LNCaP clone FGC (cell line): ENCODE data around the gene DNAJC13.

Experiments
- DNase-seq: peaks from one replicate; pipeline ENCODE4 v3.0.0-alpha.2; 2011; ENCODE audit warnings: low read depth
- H3K4me3 ChIP-seq: 2 replicates; pipeline ENCODE4 v1.5.1; 2011; ENCODE audit warnings: mild to moderate bottlenecking, low read depth, low read length, control low read depth
- CTCF ChIP-seq: IDR thresholded peaks from 2 replicates; pipeline ENCODE4 v1.5.1; 2012; ENCODE audit warnings: mild to moderate bottlenecking; ENCODE audit not compliant: control insufficient read depth, insufficient read depth; ENCODE audit errors: extremely low read depth

Gene DNAJC13

GRCh38 chr3:132569153-132569552 lies 151.9 kb downstream of the DNAJC13 start:
- no peak for DNase-seq
- TF ChIP-seq CTCF, result no peak
- no peak overlapping the region for H3K4me3 ChIP-seq

GRCh38 chr3:132569580-132569979 lies 152.3 kb downstream of the DNAJC13 start:
- H3K4me3 ChIP-seq, result no peak overlapping the region
- no peak for TF ChIP-seq CTCF

GRCh38 chr3:132570016-132570415 lies 152.7 kb downstream of the DNAJC13 start:
- DNase-seq, result no peak
- TF ChIP-seq CTCF, result no peak
- H3K4me3 ChIP-seq, result no peak overlapping the region

More at GRCh38 chr3:132569580-132569979, 152.3 kb downstream of the DNAJC13 start:
- no peak for DNase-seq

- H3K4me3 ChIP-seq, result no peak overlapping the region
- DNase-seq, result no peak
- no peak for TF ChIP-seq CTCF
Measured at GRCh38 chr3:132573797-132574211, 156.5 kb downstream of the DNAJC13 start.

GRCh38 chr3:132587401-132587800 lies 170.1 kb downstream of the DNAJC13 start:
- DNase-seq, result no peak
- no peak overlapping the region for H3K4me3 ChIP-seq
- no peak for TF ChIP-seq CTCF
